Panc1 (cell line): ENCODE measurements around the gene SKI.

Experiments used
- POLR2AphosphoS5 ChIP-seq: IDR thresholded peaks from 2 replicates; pipeline ENCODE4 v1.6.1; 2012; ENCODE audit warnings: mild to moderate bottlenecking, low read depth, low read length, moderate library complexity
- TCF7L2 ChIP-seq: IDR thresholded peaks from 2 replicates; pipeline ENCODE4 v1.6.1; 2011; ENCODE audit warnings: mild to moderate bottlenecking, low read depth, low read length, inconsistent platforms
- TF ChIP-seq, protein P1 (sequence below): fragments of 450-650 bp; IDR thresholded peaks from 2 replicates; pipeline ENCODE4 v1.5.1; 2017; ENCODE audit warnings: mild to moderate bottlenecking
- TF ChIP-seq, protein P2 (sequence below), 2 experiments: IDR thresholded peaks; 2 replicates each; pipeline ENCODE4 v1.6.1; 2011 to 2012; ENCODE audit warnings: low read depth in 2 of 2, control low read depth in 1 of 2, low read length in 1 of 2, mild to moderate bottlenecking in 1 of 2, moderate library complexity in 1 of 2; ENCODE audit not compliant: insufficient read depth in 1 of 2

DNA sequence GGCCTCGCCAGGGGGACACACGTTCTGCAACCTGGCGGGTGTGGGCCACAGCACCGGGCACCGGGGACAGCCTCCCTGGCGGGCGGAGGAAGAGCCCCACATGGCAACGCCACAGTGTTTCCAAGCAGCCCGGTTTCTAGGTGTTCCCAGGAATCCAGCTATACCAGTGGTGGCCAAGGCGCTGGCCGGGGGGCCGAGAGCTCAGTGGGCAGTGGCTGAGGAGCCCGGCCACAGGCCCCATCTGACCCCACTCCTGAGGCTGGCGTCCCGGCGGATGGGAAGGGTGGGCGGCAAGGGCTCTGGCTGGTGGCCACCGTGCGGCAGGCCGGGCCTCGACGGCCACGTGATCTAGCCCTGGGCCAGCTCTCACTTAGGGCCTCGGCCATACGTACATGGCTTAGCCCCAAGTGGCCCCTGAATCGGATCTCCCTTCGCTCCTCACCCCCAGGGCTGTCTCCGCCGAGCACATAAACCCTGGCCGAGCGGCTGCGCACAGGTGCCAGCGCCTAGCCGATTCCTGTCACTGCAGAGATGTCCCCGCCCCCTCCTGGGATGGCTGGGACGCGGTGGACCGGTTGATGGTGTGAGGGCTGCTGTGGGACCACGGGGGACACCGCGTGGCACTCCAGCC lies 94.6 kb downstream of the SKI start:
- TF ChIP-seq, protein P1, sequence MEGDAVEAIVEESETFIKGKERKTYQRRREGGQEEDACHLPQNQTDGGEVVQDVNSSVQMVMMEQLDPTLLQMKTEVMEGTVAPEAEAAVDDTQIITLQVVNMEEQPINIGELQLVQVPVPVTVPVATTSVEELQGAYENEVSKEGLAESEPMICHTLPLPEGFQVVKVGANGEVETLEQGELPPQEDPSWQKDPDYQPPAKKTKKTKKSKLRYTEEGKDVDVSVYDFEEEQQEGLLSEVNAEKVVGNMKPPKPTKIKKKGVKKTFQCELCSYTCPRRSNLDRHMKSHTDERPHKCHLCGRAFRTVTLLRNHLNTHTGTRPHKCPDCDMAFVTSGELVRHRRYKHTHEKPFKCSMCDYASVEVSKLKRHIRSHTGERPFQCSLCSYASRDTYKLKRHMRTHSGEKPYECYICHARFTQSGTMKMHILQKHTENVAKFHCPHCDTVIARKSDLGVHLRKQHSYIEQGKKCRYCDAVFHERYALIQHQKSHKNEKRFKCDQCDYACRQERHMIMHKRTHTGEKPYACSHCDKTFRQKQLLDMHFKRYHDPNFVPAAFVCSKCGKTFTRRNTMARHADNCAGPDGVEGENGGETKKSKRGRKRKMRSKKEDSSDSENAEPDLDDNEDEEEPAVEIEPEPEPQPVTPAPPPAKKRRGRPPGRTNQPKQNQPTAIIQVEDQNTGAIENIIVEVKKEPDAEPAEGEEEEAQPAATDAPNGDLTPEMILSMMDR: no peak
- TF ChIP-seq TCF7L2: no peak
- TF ChIP-seq POLR2AphosphoS5: no peak
- TF ChIP-seq, protein P2, sequence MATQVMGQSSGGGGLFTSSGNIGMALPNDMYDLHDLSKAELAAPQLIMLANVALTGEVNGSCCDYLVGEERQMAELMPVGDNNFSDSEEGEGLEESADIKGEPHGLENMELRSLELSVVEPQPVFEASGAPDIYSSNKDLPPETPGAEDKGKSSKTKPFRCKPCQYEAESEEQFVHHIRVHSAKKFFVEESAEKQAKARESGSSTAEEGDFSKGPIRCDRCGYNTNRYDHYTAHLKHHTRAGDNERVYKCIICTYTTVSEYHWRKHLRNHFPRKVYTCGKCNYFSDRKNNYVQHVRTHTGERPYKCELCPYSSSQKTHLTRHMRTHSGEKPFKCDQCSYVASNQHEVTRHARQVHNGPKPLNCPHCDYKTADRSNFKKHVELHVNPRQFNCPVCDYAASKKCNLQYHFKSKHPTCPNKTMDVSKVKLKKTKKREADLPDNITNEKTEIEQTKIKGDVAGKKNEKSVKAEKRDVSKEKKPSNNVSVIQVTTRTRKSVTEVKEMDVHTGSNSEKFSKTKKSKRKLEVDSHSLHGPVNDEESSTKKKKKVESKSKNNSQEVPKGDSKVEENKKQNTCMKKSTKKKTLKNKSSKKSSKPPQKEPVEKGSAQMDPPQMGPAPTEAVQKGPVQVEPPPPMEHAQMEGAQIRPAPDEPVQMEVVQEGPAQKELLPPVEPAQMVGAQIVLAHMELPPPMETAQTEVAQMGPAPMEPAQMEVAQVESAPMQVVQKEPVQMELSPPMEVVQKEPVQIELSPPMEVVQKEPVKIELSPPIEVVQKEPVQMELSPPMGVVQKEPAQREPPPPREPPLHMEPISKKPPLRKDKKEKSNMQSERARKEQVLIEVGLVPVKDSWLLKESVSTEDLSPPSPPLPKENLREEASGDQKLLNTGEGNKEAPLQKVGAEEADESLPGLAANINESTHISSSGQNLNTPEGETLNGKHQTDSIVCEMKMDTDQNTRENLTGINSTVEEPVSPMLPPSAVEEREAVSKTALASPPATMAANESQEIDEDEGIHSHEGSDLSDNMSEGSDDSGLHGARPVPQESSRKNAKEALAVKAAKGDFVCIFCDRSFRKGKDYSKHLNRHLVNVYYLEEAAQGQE (IDR thresholded peaks at IDR 0.05; ENCODE audit: insufficient read depth in 1 of 2, low read depth in 2 of 2, low read length in 1 of 2): no peak
